Measurements from ENCODE around the gene LDLRAP1. TPM values are rescaled to one million over a fixed set of nuclear protein-coding genes. Genes with fewer than 3 reads are reported as not detected.

LDLRAP1 gene
- total and polyA plus RNA-seq, 2 donors (not counting 3 experiments of a cell fraction or from before 2014, with no cell fraction given), result 23.1 to 24.7 TPM

GRCh38 chr1:25544819-25545218 is 1.4 kb downstream of the LDLRAP1 start:
- peaks cover 19% of the 10 kb centered on the region for H3K4me1 ChIP-seq (ENCODE audit: control insufficient read depth, extremely low read depth, insufficient read depth, low read length)
- H3K4me3 ChIP-seq (replicated peaks in 1 of 3; ENCODE audit: insufficient read depth in 1 of 3, low read depth in 1 of 3, low read length in 3 of 3), result peak overlapping the region in 1 of 3 experiments; percentile 75
- CTCF ChIA-PET, result no interaction called here
- no peak overlapping the region for H2AFZ ChIP-seq (ENCODE audit: low read depth, low read length)
- no peaks in the 10 kb centered on the region for H3K9me3 ChIP-seq (replicated peaks; ENCODE audit: control insufficient read depth, insufficient read depth, low read length)
- intact Hi-C loops (cut with micrococcal nuclease), result loop anchor here (5.0 kb wide), 1 partner anchor 252 kb away; no protein-coding TSS in a partner anchor
- DNase-seq (ENCODE audit: low read depth, low spot score) (no peak), FAIRE-seq (peak; percentile 31)
- no peaks in the 10 kb centered on the region for H3K27me3 ChIP-seq (ENCODE audit: control insufficient read depth in 2 of 2, insufficient read depth in 2 of 2, low read length in 2 of 2)
- BruUV-seq (replicated peaks), result no TSS peak
- no peaks in the 10 kb centered on the region for H4K20me1 ChIP-seq (replicated peaks; ENCODE audit: control insufficient read depth, extremely low read depth, insufficient read depth, low read length)
- no peak for TF ChIP-seq POLR2A (IDR thresholded peaks at IDR 0.05; ENCODE audit: low read depth, low read length)
- no peak for TF ChIP-seq GATA2 (IDR thresholded peaks at IDR 0.05; ENCODE audit: insufficient read depth, insufficient read length, low read depth, low read length)
- H3K9me1 ChIP-seq (replicated peaks; ENCODE audit: control insufficient read depth, extremely low read depth, insufficient read depth, low read length), result no peaks in the 10 kb centered on the region
- H3K79me2 ChIP-seq (ENCODE audit: control insufficient read depth, insufficient read depth, low read length), result peaks cover 2% of the 10 kb centered on the region
- dilution Hi-C loops (cut with MboI; ENCODE audit: extremely low pct_ligation_motif_present, low sequenced_read_pairs), result no loop called here
- H3K36me3 ChIP-seq (ENCODE audit: control insufficient read depth in 2 of 2, extremely low read depth in 1 of 2, insufficient read depth in 2 of 2, low read length in 2 of 2), result no peaks in the 10 kb centered on the region
- peak overlapping the region; percentile 67 for H3K4me2 ChIP-seq (ENCODE audit: insufficient read depth, low read length)
- no peak overlapping the region for H3K27ac ChIP-seq (ENCODE audit: insufficient read depth, low read depth, low read length)
- H3K9ac ChIP-seq (replicated peaks; ENCODE audit: extremely low read depth, insufficient read depth, low read length), result no peak overlapping the region
- POLR2A ChIA-PET, result interaction anchor here (0.6 kb wide), 1 partner anchor 257 kb away, joined by 4 read pairs; no protein-coding TSS in a partner anchor

- ChIA-PET POLR2A (no interaction called here), CTCF (interaction anchor here (0.6 kb wide), 1 partner anchor 27 kb away, joined by 3 read pairs; no protein-coding TSS in a partner anchor)
- Histone ChIP-seq H2AFZ (ENCODE audit: low read depth, low read length) (no peak overlapping the region), H3K4me2 (ENCODE audit: insufficient read depth, low read length) (no peak overlapping the region), H3K36me3 (ENCODE audit: control insufficient read depth in 2 of 2, extremely low read depth in 1 of 2, insufficient read depth in 2 of 2, low read length in 2 of 2) (no peaks in the 10 kb centered on the region), H4K20me1 (replicated peaks; ENCODE audit: control insufficient read depth, extremely low read depth, insufficient read depth, low read length) (no peaks in the 10 kb centered on the region), H3K9me3 (replicated peaks; ENCODE audit: control insufficient read depth, insufficient read depth, low read length) (no peaks in the 10 kb centered on the region), H3K27me3 (ENCODE audit: control insufficient read depth in 2 of 2, insufficient read depth in 2 of 2, low read length in 2 of 2) (no peaks in the 10 kb centered on the region), H3K27ac (ENCODE audit: insufficient read depth, low read depth, low read length) (no peak overlapping the region), H3K9me1 (replicated peaks; ENCODE audit: control insufficient read depth, extremely low read depth, insufficient read depth, low read length) (no peaks in the 10 kb centered on the region), H3K4me1 (ENCODE audit: control insufficient read depth, extremely low read depth, insufficient read depth, low read length) (peaks cover 28% of the 10 kb centered on the region), H3K9ac (replicated peaks; ENCODE audit: extremely low read depth, insufficient read depth, low read length) (no peak overlapping the region), H3K4me3 (replicated peaks in 1 of 3; ENCODE audit: insufficient read depth in 1 of 3, low read depth in 1 of 3, low read length in 3 of 3) (no peak overlapping the region), H3K79me2 (ENCODE audit: control insufficient read depth, insufficient read depth, low read length) (peaks cover 2% of the 10 kb centered on the region)
- no peak for TF ChIP-seq JUN (IDR thresholded peaks at IDR 0.05; ENCODE audit: borderline replicate concordance, insufficient read depth, insufficient read length, low read depth)
- TF ChIP-seq POLR2AphosphoS5 (IDR thresholded peaks at IDR 0.05; ENCODE audit: insufficient read depth, low read depth, low read length), result no peak
- TF ChIP-seq GATA2 (IDR thresholded peaks at IDR 0.05; ENCODE audit: insufficient read depth, insufficient read length, low read depth, low read length), result no peak
- no peak for TF ChIP-seq MYC (IDR thresholded peaks at IDR 0.05; ENCODE audit: low read depth, low read length)
- TF ChIP-seq POLR2A (IDR thresholded peaks at IDR 0.05; ENCODE audit: low read depth, low read length), result no peak
- TF ChIP-seq EZH2 (IDR thresholded peaks at IDR 0.05; ENCODE audit: borderline replicate concordance, low read depth, low read length, severe bottlenecking), result no peak
- no peak for TF ChIP-seq MAX (IDR thresholded peaks at IDR 0.05; ENCODE audit: insufficient read depth, insufficient read length)
- TF ChIP-seq CTCF (IDR thresholded peaks at IDR 0.05; ENCODE audit: extremely low read depth in 1 of 2, insufficient read depth in 1 of 2, low read depth in 1 of 2, low read length in 2 of 2), result no peak
- TF ChIP-seq FOS (IDR thresholded peaks at IDR 0.05; ENCODE audit: borderline replicate concordance, insufficient read depth, low read length), result no peak
- FAIRE-seq (no peak), DNase-seq (ENCODE audit: low read depth, low spot score) (no peak)
- BruUV-seq (replicated peaks), result no TSS peak
- intact Hi-C loops (cut with micrococcal nuclease) (no loop called here), dilution Hi-C loops (cut with MboI; ENCODE audit: extremely low pct_ligation_motif_present, low sequenced_read_pairs) (no loop called here)
These were observed 2.4 kb downstream of the LDLRAP1 start for GRCh38 chr1:25545767-25546166.

Measured in endothelial cell of umbilical vein (primary cell).